SKM-1 (cell line): ENCODE measurements around the gene TMEM82.
"Not testable (repeated sequence)": the region's sequence is repeated elsewhere in the genome, so short reads cannot be mapped to it uniquely, and the experiment has no call there.

Experiments used
- DNase-seq: peaks from one replicate; lab custom pipeline; 2025; ENCODE audit not compliant: unreplicated experiment; lab: John Stamatoyannopoulos, UW

TMEM82 gene

GRCh38 chr1:15742339-15742801 lies at the start of gene TMEM82:
TMEM82 (plus strand) TSS chr1:15742499; CDS start chr1:15742560, 61 bp downstream.
- DNase-seq = no peak

- no peak for DNase-seq
Observed at GRCh38 chr1:15693371-15693770, 48.9 kb upstream of the TMEM82 start.

GRCh38 chr1:15696956-15697521 lies 45.3 kb upstream of the TMEM82 start:
- DNase-seq = peak; percentile 72

GRCh38 chr1:15698201-15698600 lies 44.1 kb upstream of the TMEM82 start:
- DNase-seq = no peak

GRCh38 chr1:15699321-15699720 lies 43.0 kb upstream of the TMEM82 start:
- not testable (repeated sequence) for DNase-seq

- no peak for DNase-seq
Observed at GRCh38 chr1:15700508-15700907, 41.8 kb upstream of the TMEM82 start.

GRCh38 chr1:15701784-15702183 lies 40.5 kb upstream of the TMEM82 start:
- DNase-seq = no peak

GRCh38 chr1:15702722-15703550 lies 39.4 kb upstream of the TMEM82 start:
- DNase-seq = no peak

GRCh38 chr1:15703562-15703961 lies 38.7 kb upstream of the TMEM82 start:
- DNase-seq = no peak

GRCh38 chr1:15704526-15705183 lies 37.6 kb upstream of the TMEM82 start:
- no peak for DNase-seq

GRCh38 chr1:15705184-15705566 lies 37.1 kb upstream of the TMEM82 start:
- no peak for DNase-seq

- DNase-seq = no peak
Observed at GRCh38 chr1:15706751-15707150, 35.5 kb upstream of the TMEM82 start.

GRCh38 chr1:15707239-15707925 lies 34.9 kb upstream of the TMEM82 start:
- no peak for DNase-seq

GRCh38 chr1:15708486-15709137 lies 33.7 kb upstream of the TMEM82 start:
- no peak for DNase-seq

GRCh38 chr1:15709226-15709625 lies 33.1 kb upstream of the TMEM82 start:
- DNase-seq = no peak

GRCh38 chr1:15712168-15712567 lies 30.1 kb upstream of the TMEM82 start:
- DNase-seq = no peak

GRCh38 chr1:15714406-15715136 lies 27.7 kb upstream of the TMEM82 start:
- no peak for DNase-seq

- no peak for DNase-seq
Observed at GRCh38 chr1:15717418-15718125, 24.7 kb upstream of the TMEM82 start.

GRCh38 chr1:15718199-15718601 lies 24.1 kb upstream of the TMEM82 start:
- no peak for DNase-seq
